Kidney epithelial cell (primary cell): Measurements from ENCODE around the gene UNC45B. TPM values are rescaled to one million over a fixed set of nuclear protein-coding genes. Genes with fewer than 3 reads are reported as not detected.
"Not testable (repeated sequence)": the region's sequence is repeated elsewhere in the genome, so short reads cannot be mapped to it uniquely, and the experiment has no call there.

ENCODE experiments used
- DNase-seq: peaks from one replicate; pipeline ENCODE4 v3.0.0-alpha.2; 2010; ENCODE audit warnings: low read depth
- H3K27me3 ChIP-seq: 2 replicates; pipeline ENCODE4 v1.6.0; 2011; ENCODE audit warnings: low read length; ENCODE audit not compliant: control insufficient read depth, insufficient read depth
- H3K36me3 ChIP-seq: 2 replicates; pipeline ENCODE4 v1.5.1; 2011; ENCODE audit warnings: low read length; ENCODE audit not compliant: control insufficient read depth, insufficient read depth
- H3K4me3 ChIP-seq: 2 replicates; pipeline ENCODE4 v1.5.1; 2011; ENCODE audit warnings: low read depth, mild to moderate bottlenecking, control low read depth, low read length
- CTCF ChIP-seq: IDR thresholded peaks from 2 replicates; pipeline ENCODE4 v1.5.1; 2011; ENCODE audit warnings: mild to moderate bottlenecking, moderate library complexity, low read length, control low read depth, inconsistent platforms; ENCODE audit not compliant: insufficient read depth, poor library complexity, severe bottlenecking
- total RNA-seq: library from RNA; depleted of rRNA; stranded (reverse); fragments of >200 nt; gene quantifications from 2 replicates; pipeline ENCODE4 v1.2.3, GENCODE V29; 2015

Gene UNC45B
- total RNA-seq, 1 donor from 2014 or later, result not detected

GRCh38 chr17:35169835-35170363 lies 22.3 kb downstream of the UNC45B start:
- no peak for TF ChIP-seq CTCF
- DNase-seq, result no peak
- H3K4me3 ChIP-seq, result no peak overlapping the region
- no peaks in the 10 kb centered on the region for H3K36me3 ChIP-seq
- H3K27me3 ChIP-seq, result no peaks in the 10 kb centered on the region

DNA sequence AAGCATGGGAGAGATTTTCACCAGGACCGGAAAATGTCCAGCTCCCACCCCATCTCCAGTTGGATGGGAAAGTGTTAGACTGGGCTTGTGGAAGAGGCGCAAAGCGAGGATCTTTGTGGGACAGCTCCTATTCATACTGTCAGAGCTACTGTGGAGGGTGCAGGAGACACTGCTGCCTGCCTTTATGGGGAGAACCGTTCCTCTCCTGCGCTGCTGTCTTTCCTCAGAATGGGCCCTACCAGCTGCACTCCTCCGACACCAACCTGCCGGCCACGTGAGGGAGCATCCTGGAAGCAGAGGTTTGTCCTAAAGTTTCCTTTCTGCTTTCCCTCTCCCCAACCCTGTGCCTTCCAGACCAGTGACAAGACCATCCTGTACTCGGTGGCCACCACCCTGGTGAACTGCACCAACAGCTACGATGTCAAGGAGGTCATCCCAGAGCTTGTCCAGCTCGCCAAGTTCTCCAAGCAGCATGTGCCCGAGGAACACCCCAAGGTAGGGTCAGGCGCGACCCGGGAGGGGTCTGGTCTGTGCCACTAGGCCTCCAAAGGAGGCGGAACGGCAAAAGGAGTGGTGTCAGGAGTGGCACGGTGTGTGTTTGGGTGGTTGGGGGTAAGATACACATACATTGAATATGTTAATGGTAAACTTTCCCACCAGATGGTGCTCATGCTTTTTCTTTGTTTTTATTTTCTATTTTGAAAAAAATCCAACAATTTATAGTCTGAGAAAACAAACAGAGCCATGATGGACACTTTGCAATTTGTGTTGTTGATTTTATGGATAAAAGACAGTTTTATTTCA lies 23.6 kb downstream of the UNC45B start:
- H3K27me3 ChIP-seq, result peaks cover 3% of the 10 kb centered on the region
- no peak for DNase-seq
- TF ChIP-seq CTCF, result no peak
- no peak overlapping the region for H3K4me3 ChIP-seq
- no peaks in the 10 kb centered on the region for H3K36me3 ChIP-seq

GRCh38 chr17:35171834-35172233 lies 24.2 kb downstream of the UNC45B start:
- Histone ChIP-seq H3K4me3 (no peak overlapping the region), H3K36me3 (no peaks in the 10 kb centered on the region), H3K27me3 (peaks cover 3% of the 10 kb centered on the region)
- no peak for DNase-seq
- TF ChIP-seq CTCF, result no peak

DNA sequence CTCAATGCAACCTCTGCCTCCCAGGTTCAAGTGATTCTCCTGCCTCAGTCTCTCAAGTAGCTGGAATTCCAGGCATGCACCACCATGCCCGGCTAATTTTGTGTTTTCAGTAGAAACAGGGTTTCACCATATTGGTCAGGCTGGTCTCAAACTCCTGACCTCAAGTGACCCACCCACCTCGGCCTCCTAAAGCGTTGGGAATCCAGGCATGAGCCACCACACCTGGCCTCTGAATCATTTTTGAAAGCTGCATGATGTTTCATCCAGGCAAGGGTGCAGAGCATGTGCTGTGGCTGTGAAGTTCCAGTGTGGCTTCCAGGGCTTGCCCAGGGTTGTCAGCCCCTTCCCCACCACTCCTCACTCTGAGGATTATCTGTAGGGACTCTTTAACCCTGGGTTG lies 24.7 kb downstream of the UNC45B start:
- not testable (repeated sequence) for H3K4me3 ChIP-seq, H3K36me3 ChIP-seq, DNase-seq, H3K27me3 ChIP-seq

DNA sequence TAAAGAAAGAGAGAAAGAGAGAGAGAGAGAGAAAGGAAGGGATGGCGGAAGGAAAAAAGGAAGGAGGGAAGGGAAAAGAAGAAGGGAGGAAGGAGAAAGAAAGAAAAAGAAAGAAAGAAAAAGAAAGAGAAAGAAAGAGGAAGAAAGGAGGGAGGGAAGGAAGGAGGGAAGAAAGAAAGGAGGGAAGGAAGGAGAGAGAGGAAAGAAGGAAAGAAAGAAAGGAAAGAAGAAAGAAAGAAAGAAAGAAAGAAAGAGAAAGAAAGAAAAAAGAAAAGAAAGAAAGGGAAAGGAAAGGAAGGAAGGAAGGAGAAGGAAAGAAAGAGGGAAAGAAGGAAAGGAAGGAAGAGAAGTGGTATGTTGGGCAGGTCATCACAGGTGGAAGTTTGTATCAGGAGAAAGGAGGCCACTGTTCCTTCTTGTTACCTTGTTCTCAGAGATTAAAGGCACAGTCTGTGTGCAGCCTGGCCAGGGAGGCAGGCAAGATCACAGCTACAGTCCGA lies 27.3 kb downstream of the UNC45B start:
- H3K27me3 ChIP-seq, result peaks cover 3% of the 10 kb centered on the region
- no peak for DNase-seq
- TF ChIP-seq CTCF, result no peak
- no peaks in the 10 kb centered on the region for H3K36me3 ChIP-seq
- H3K4me3 ChIP-seq, result no peak overlapping the region

DNA sequence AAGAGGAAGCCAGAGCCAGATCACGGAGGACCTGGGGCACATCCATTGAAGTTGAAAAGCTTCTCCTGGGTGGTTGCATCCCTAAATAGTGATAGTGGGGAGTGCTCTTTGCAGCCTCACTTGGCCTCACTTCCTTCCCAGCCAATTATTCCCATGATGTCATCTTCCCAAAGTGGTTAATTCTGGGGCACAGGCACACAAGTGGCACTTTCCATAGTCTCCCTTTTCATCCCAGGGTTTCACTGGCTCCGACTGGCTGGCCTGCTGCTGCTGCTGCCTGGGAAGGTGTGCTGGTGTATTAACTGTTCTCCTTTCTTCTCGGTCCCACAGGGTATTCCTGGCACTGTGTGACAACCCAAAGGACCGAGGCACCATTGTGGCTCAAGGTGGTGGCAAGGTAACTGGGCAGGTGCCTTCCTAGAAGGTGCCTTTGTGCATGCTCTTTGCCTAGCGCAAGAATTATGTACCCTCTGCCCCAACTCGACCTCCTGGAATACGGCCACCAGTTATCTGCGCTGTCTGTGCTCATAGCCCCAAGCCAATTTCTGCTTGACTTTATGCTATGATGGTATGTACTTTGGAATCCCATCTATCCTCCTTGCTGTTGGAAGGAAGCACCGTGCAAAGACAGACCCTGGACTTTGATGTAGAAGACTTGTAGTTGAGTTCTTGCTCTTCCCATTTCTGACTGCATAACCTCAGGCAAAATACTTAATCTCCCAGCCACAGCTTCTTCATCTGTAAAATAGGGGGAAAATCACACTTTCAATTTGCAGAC lies 28.2 kb downstream of the UNC45B start:
- H3K36me3 ChIP-seq, result no peaks in the 10 kb centered on the region
- no peak overlapping the region for H3K4me3 ChIP-seq
- no peak for TF ChIP-seq CTCF
- peaks cover 3% of the 10 kb centered on the region for H3K27me3 ChIP-seq
- no peak for DNase-seq
